Neuronal stem cell (in vitro differentiated cells): Measurements from ENCODE around the gene CDHR1.

ENCODE experiments used
- DNase-seq: peaks from one replicate; pipeline ENCODE4 v3.0.0-alpha.2; 2013; ENCODE audit warnings: low spot score
- H2AFZ ChIP-seq: one replicate; pipeline ENCODE4 v1.6.1; 2013; ENCODE audit warnings: mild to moderate bottlenecking, low read length, inconsistent platforms
- H2AK5ac ChIP-seq: 2 replicates; pipeline ENCODE4 v1.6.1; 2013; ENCODE audit warnings: low read depth, mild to moderate bottlenecking, inconsistent platforms, low read length, moderate library complexity, mixed read lengths
- H2BK120ac ChIP-seq: 2 replicates; pipeline ENCODE4 v1.6.1; 2013; ENCODE audit warnings: low read depth, mild to moderate bottlenecking, inconsistent platforms, low read length, moderate library complexity, mixed read lengths
- H2BK12ac ChIP-seq: one replicate; pipeline ENCODE4 v1.6.1; 2013; ENCODE audit warnings: low read length, inconsistent platforms
- H2BK15ac ChIP-seq: 2 replicates; pipeline ENCODE4 v1.6.1; 2013; ENCODE audit warnings: mild to moderate bottlenecking, low read length, inconsistent platforms, mixed read lengths
- H2BK5ac ChIP-seq: one replicate; pipeline ENCODE4 v1.6.1; 2013; ENCODE audit warnings: inconsistent platforms, mild to moderate bottlenecking, low read length, moderate library complexity
- H3K14ac ChIP-seq: one replicate; pipeline ENCODE4 v1.6.1; 2013; ENCODE audit warnings: low read length, inconsistent platforms
- H3K18ac ChIP-seq: 2 replicates; pipeline ENCODE4 v1.6.1; 2013; ENCODE audit warnings: low read length, inconsistent platforms
- H3K23ac ChIP-seq: 2 replicates; pipeline ENCODE4 v1.6.1; 2013; ENCODE audit warnings: low read depth, mild to moderate bottlenecking, mixed read lengths, low read length, inconsistent platforms; ENCODE audit not compliant: poor library complexity
- H3K27ac ChIP-seq: replicated peaks from 3 replicates; pipeline ENCODE4 v1.5.1; 2013; ENCODE audit warnings: low read length, inconsistent platforms
- H3K27me3 ChIP-seq, 3 experiments: 2 replicates each; pipeline ENCODE4 v1.6.1; 2013; ENCODE audit warnings: low read length in 3 of 3, mild to moderate bottlenecking in 2 of 3, inconsistent platforms in 1 of 3, low read depth in 1 of 3, mixed read lengths in 1 of 3, moderate library complexity in 1 of 3; ENCODE audit not compliant: control insufficient read depth in 3 of 3, insufficient read depth in 3 of 3
- H3K36me3 ChIP-seq, 2 donors: replicated peaks in 1 of 2; 2 replicates each; pipeline ENCODE4 v1.6.1; 2013; ENCODE audit warnings: low read length in 2 of 2; ENCODE audit not compliant: control insufficient read depth in 2 of 2, insufficient read depth in 2 of 2
- H3K4ac ChIP-seq: 2 replicates; pipeline ENCODE4 v1.6.1; 2013; ENCODE audit warnings: inconsistent platforms, mild to moderate bottlenecking, low read length, moderate library complexity
- H3K4me1 ChIP-seq, 2 donors: 1 replicate in 1 of 2; 2 replicates in 1 of 2; pipeline ENCODE4 v1.6.1; 2013; ENCODE audit warnings: low read length in 2 of 2, low read depth in 1 of 2; ENCODE audit not compliant: control insufficient read depth in 2 of 2, insufficient read depth in 1 of 2
- H3K4me2 ChIP-seq: one replicate; pipeline ENCODE4 v1.6.1; 2013; ENCODE audit warnings: mild to moderate bottlenecking, low read length, inconsistent platforms; ENCODE audit not compliant: insufficient read depth, poor library complexity, severe bottlenecking
- H3K4me3 ChIP-seq, 2 donors: 2 replicates each; pipeline ENCODE4 v1.5.1; 2013; ENCODE audit warnings: low read length in 2 of 2, mild to moderate bottlenecking in 2 of 2, inconsistent platforms in 1 of 2, moderate library complexity in 1 of 2
- H3K79me1 ChIP-seq: one replicate; pipeline ENCODE4 v1.6.1; 2013; ENCODE audit warnings: low read depth, mild to moderate bottlenecking, inconsistent platforms, low read length, moderate library complexity
- H3K9ac ChIP-seq: one replicate; pipeline ENCODE4 v1.6.1; 2013; ENCODE audit warnings: mild to moderate bottlenecking, low read depth, low read length, inconsistent platforms; ENCODE audit not compliant: poor library complexity
- H3K9me3 ChIP-seq, 2 donors: replicated peaks in 1 of 2; 2 replicates each; pipeline versions ENCODE3 to v1.6.1; 2013; ENCODE audit warnings: low read length in 2 of 2, mild to moderate bottlenecking in 2 of 2, inconsistent platforms in 1 of 2, low read depth in 1 of 2, mixed read lengths in 1 of 2, moderate library complexity in 1 of 2; ENCODE audit not compliant: control insufficient read depth in 2 of 2, insufficient read depth in 1 of 2
- H4K8ac ChIP-seq: one replicate; pipeline ENCODE4 v1.6.1; 2013; ENCODE audit warnings: low read depth, mild to moderate bottlenecking, inconsistent platforms, low read length, moderate library complexity
- H4K91ac ChIP-seq: one replicate; pipeline ENCODE4 v1.6.1; 2013; ENCODE audit warnings: low read length, low read depth, mild to moderate bottlenecking, inconsistent platforms; ENCODE audit not compliant: poor library complexity
- WGBS, 2 donors: extraction: QIAGEN DNeasy Blood & Tissue Kit; methylation state at CpG; one replicate each; pipeline ENCODE4 v1.1.7; 2013; ENCODE audit warnings: missing lambda C conversion rate in 2 of 2, mixed read lengths in 1 of 2; ENCODE audit not compliant: insufficient read length in 2 of 2, insufficient replicate concordance in 1 of 2; ENCODE audit errors: extremely low coverage in 2 of 2; 5-methylcytosine and 5-hydroxymethylcytosine counted together

The CDHR1 gene

GRCh38 chr10:84213076-84213475, 18.7 kb downstream of the CDHR1 start:
- no peak overlapping the region for H4K8ac ChIP-seq
- no peak overlapping the region for H3K27ac ChIP-seq
- H3K14ac ChIP-seq: no peak overlapping the region
- H3K36me3 ChIP-seq: peaks cover 0 to 2% of the 10 kb centered on the region in 2 donors
- no peak overlapping the region for H3K9ac ChIP-seq
- H3K4me2 ChIP-seq: no peak overlapping the region
- no peak for DNase-seq
- no peak overlapping the region for H3K4ac ChIP-seq
- H3K4me1 ChIP-seq: no peaks in the 10 kb centered on the region
- no peak overlapping the region for H2AFZ ChIP-seq
- H3K4me3 ChIP-seq: no peak overlapping the region
- peaks cover 2% of the 10 kb centered on the region for H3K79me1 ChIP-seq
- no peak overlapping the region for H3K18ac ChIP-seq
- no peak overlapping the region for H2BK120ac ChIP-seq
- H2AK5ac ChIP-seq: no peak overlapping the region
- H3K9me3 ChIP-seq: no peaks in the 10 kb centered on the region
- H3K27me3 ChIP-seq: peaks cover 0 to 6% (median 0%) of the 10 kb centered on the region in 3 experiments
- WGBS, 2 donors: no CpG with 5 or more reads among the region's 11 CpGs
- no peak overlapping the region for H2BK12ac ChIP-seq
- peak overlapping the region; percentile 10 for H3K23ac ChIP-seq
- H2BK15ac ChIP-seq: no peak overlapping the region
- no peak overlapping the region for H2BK5ac ChIP-seq
- no peak overlapping the region for H4K91ac ChIP-seq

GRCh38 chr10:84214046-84214572, 19.8 kb downstream of the CDHR1 start:
- Histone ChIP-seq H3K23ac (peak overlapping the region; percentile 43), H3K4me1 (no peaks in the 10 kb centered on the region), H3K4me3 (no peak overlapping the region), H2BK12ac (no peak overlapping the region), H2BK15ac (no peak overlapping the region), H3K27me3 (peaks cover 0 to 6% (median 0%) of the 10 kb centered on the region in 3 experiments), H3K9ac (no peak overlapping the region), H3K4ac (no peak overlapping the region), H4K91ac (no peak overlapping the region), H2AK5ac (peak overlapping the region; percentile 82), H3K79me1 (peaks cover 2% of the 10 kb centered on the region), H3K27ac (no peak overlapping the region), H2BK5ac (no peak overlapping the region), H3K9me3 (no peaks in the 10 kb centered on the region), H3K4me2 (no peak overlapping the region), H3K18ac (peak overlapping the region; percentile 58), H4K8ac (no peak overlapping the region), H2BK120ac (no peak overlapping the region), H2AFZ (no peak overlapping the region), H3K14ac (no peak overlapping the region), H3K36me3 (peaks cover 0 to 2% of the 10 kb centered on the region in 2 donors)
- DNase-seq: no peak
- WGBS, 2 donors: no CpG with 5 or more reads among the region's 25 CpGs

GRCh38 chr10:84214612-84215235, 20.4 kb downstream of the CDHR1 start:
- Histone ChIP-seq H2AFZ (no peak overlapping the region), H3K4me3 (peak overlapping the region in 1 of 2 donors; percentile 3), H3K9me3 (no peaks in the 10 kb centered on the region), H2BK15ac (no peak overlapping the region), H3K9ac (no peak overlapping the region), H3K4me2 (no peak overlapping the region), H2BK12ac (no peak overlapping the region), H2AK5ac (no peak overlapping the region), H3K23ac (no peak overlapping the region), H3K36me3 (peaks cover 0 to 2% of the 10 kb centered on the region in 2 donors), H3K4me1 (no peaks in the 10 kb centered on the region), H3K4ac (no peak overlapping the region), H4K8ac (no peak overlapping the region), H3K27me3 (peaks cover 0 to 9% (median 0%) of the 10 kb centered on the region in 3 experiments), H2BK5ac (no peak overlapping the region), H2BK120ac (no peak overlapping the region), H4K91ac (no peak overlapping the region), H3K18ac (no peak overlapping the region), H3K27ac (no peak overlapping the region), H3K14ac (no peak overlapping the region), H3K79me1 (peaks cover 2% of the 10 kb centered on the region)
- WGBS, 2 donors: no CpG with 5 or more reads among the region's 12 CpGs
- DNase-seq: no peak

GRCh38 chr10:84216834-84217233, 22.5 kb downstream of the CDHR1 start:
- H3K4me3 ChIP-seq: no peak overlapping the region
- H3K18ac ChIP-seq: no peak overlapping the region
- no peak overlapping the region for H4K91ac ChIP-seq
- no peak overlapping the region for H3K4me2 ChIP-seq
- no peak overlapping the region for H3K23ac ChIP-seq
- H3K14ac ChIP-seq: no peak overlapping the region
- H3K9me3 ChIP-seq: no peaks in the 10 kb centered on the region
- no peak overlapping the region for H3K4ac ChIP-seq
- no CpG with 5 or more reads among the region's 9 CpGs for WGBS, 2 donors
- H3K4me1 ChIP-seq: no peaks in the 10 kb centered on the region
- H3K9ac ChIP-seq: no peak overlapping the region
- no peak overlapping the region for H2BK12ac ChIP-seq
- H2BK120ac ChIP-seq: no peak overlapping the region
- H2BK5ac ChIP-seq: no peak overlapping the region
- no peak overlapping the region for H3K27ac ChIP-seq
- H3K36me3 ChIP-seq: peaks cover 0 to 2% of the 10 kb centered on the region in 2 donors
- no peak overlapping the region for H2AFZ ChIP-seq
- H4K8ac ChIP-seq: no peak overlapping the region
- peaks cover 2% of the 10 kb centered on the region for H3K79me1 ChIP-seq
- peak overlapping the region; percentile 36 for H2AK5ac ChIP-seq
- peaks cover 0 to 3% (median 0%) of the 10 kb centered on the region in 3 experiments for H3K27me3 ChIP-seq
- no peak for DNase-seq
- peak overlapping the region; percentile 51 for H2BK15ac ChIP-seq
